ENCODE data around the gene ZNF343.

- TF ChIP-seq CEBPB (IDR thresholded peaks at IDR 0.05) (no peak), CHD2 (IDR thresholded peaks at IDR 0.05; ENCODE audit: low read length, partially characterized antibody) (no peak), REST (IDR thresholded peaks at IDR 0.05) (no peak), EP300 (IDR thresholded peaks at IDR 0.05) (no peak), FOXS1 (CRISPR knock-in tag; IDR thresholded peaks at IDR 0.05) (no peak), CTCF (IDR thresholded peaks at IDR 0.05) (no peak)
Observed at GRCh38 chr20:2518558-2518957, 9.8 kb upstream of the ZNF343 start.

All from A549 (cell line).